Mesendoderm (in vitro differentiated cells): ENCODE measurements around the gene KLHL29.

Experiments
- DNase-seq: peaks from one replicate; pipeline ENCODE4 v3.0.0; 2013
- H2AK5ac ChIP-seq: 2 replicates; pipeline ENCODE4 v1.6.1; 2013; ENCODE audit warnings: low read length, inconsistent platforms
- H2BK120ac ChIP-seq: 2 replicates; pipeline ENCODE4 v1.6.1; 2013; ENCODE audit warnings: low read depth, mild to moderate bottlenecking, low read length, moderate library complexity, mixed read lengths
- H2BK15ac ChIP-seq: replicated peaks from 2 replicates; pipeline ENCODE4 v1.6.1; 2013; ENCODE audit warnings: low read depth, mild to moderate bottlenecking, moderate library complexity
- H2BK5ac ChIP-seq: 2 replicates; pipeline ENCODE4 v1.6.1; 2013; ENCODE audit warnings: low read length, inconsistent platforms
- H3K18ac ChIP-seq: 2 replicates; pipeline ENCODE4 v1.6.1; 2013; ENCODE audit warnings: mild to moderate bottlenecking, low read length, mixed read lengths
- H3K23ac ChIP-seq: one replicate; pipeline ENCODE4 v1.6.1; 2013; ENCODE audit warnings: low read length
- H3K27ac ChIP-seq: 2 replicates; pipeline ENCODE4 v1.5.1; 2013; ENCODE audit warnings: low read depth, mild to moderate bottlenecking, inconsistent platforms, low read length, moderate library complexity
- H3K27me3 ChIP-seq: 2 replicates; pipeline ENCODE4 v1.6.1; 2013; ENCODE audit warnings: low read length, control low read depth, mild to moderate bottlenecking, inconsistent platforms; ENCODE audit not compliant: insufficient read depth, poor library complexity
- H3K36me3 ChIP-seq: 2 replicates; pipeline ENCODE4 v1.6.1; 2013; ENCODE audit warnings: low read length, inconsistent platforms; ENCODE audit not compliant: control insufficient read depth, insufficient read depth
- H3K4ac ChIP-seq: one replicate; pipeline ENCODE4 v1.6.1; 2013; ENCODE audit warnings: low read depth, mild to moderate bottlenecking, low read length, moderate library complexity
- H3K4me1 ChIP-seq: 2 replicates; pipeline ENCODE4 v1.6.1; 2013; ENCODE audit warnings: low read depth, low read length, inconsistent platforms; ENCODE audit not compliant: control insufficient read depth
- H3K4me2 ChIP-seq: 2 replicates; pipeline ENCODE4 v1.6.1; 2013; ENCODE audit warnings: low read length
- H3K4me3 ChIP-seq: 2 replicates; pipeline ENCODE4 v1.5.1; 2013; ENCODE audit warnings: mild to moderate bottlenecking, low read length
- H3K56ac ChIP-seq: one replicate; pipeline ENCODE4 v1.6.1; 2013; ENCODE audit warnings: low read length
- H3K79me1 ChIP-seq: 2 replicates; pipeline ENCODE4 v1.6.1; 2013; ENCODE audit warnings: low read length, inconsistent platforms
- H3K79me2 ChIP-seq: 2 replicates; pipeline ENCODE4 v1.6.1; 2013; ENCODE audit warnings: mild to moderate bottlenecking, low read length; ENCODE audit not compliant: control insufficient read depth, insufficient read depth
- H3K9ac ChIP-seq: 2 replicates; pipeline ENCODE4 v1.6.1; 2013; ENCODE audit warnings: low read length, inconsistent platforms
- H4K5ac ChIP-seq: one replicate; pipeline ENCODE4 v1.6.1; 2013; ENCODE audit warnings: low read length
- H4K8ac ChIP-seq: one replicate; pipeline ENCODE4 v1.6.1; 2013; ENCODE audit warnings: low read depth, mild to moderate bottlenecking, control low read depth, low read length, moderate library complexity
- WGBS: extraction: QIAGEN DNeasy Blood & Tissue Kit; methylation state at CpG from one replicate; pipeline ENCODE4 v1.1.7; 2013; ENCODE audit warnings: low lambda C conversion rate, missing lambda C conversion rate; ENCODE audit not compliant: insufficient coverage; ENCODE audit errors: extremely low coverage; 5-methylcytosine and 5-hydroxymethylcytosine counted together

KLHL29 gene

DNA sequence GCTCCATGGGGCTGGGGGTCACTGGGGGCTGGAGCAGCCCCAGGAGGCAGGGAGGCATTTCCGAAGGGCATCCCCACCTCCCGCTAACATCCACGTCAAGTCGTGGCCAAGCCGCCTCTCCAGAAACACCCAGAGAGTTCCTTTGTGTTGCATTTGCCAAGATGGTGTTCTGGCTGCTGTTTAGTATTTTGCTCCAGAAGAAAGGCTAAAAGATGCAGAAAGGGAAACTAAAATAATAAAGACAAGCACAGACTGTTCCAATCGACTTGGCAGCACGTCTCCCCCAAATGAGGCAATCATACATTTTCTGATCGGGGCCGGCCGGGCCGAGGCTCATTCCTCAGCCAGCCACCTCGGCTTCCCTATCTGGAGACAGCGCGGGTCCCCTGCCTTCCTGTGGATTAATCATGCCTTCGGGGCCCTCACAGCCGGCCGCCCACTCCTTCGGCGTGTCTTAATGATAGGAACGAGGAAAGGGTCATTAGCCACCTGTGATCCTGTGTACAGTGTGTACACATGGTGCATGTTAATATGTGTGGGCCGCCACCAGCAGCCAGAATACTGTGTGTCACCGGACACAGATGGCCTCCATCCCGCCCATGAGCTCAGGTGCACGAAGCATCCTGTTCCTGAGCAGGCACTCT lies 169.2 kb downstream of the KLHL29 start:
- Histone ChIP-seq H3K79me1 (no peaks in the 10 kb centered on the region), H4K5ac (no peak overlapping the region), H3K4me2 (no peak overlapping the region), H3K9ac (no peak overlapping the region), H3K18ac (no peak overlapping the region), H3K23ac (no peak overlapping the region), H3K4me1 (no peaks in the 10 kb centered on the region), H3K4ac (no peak overlapping the region), H2AK5ac (no peak overlapping the region), H2BK15ac (no peak overlapping the region), H4K8ac (no peak overlapping the region), H3K27ac (no peak overlapping the region), H3K27me3 (no peaks in the 10 kb centered on the region), H3K56ac (no peak overlapping the region), H3K79me2 (no peaks in the 10 kb centered on the region), H2BK5ac (no peak overlapping the region), H3K4me3 (no peak overlapping the region), H2BK120ac (no peak overlapping the region), H3K36me3 (no peaks in the 10 kb centered on the region)
- WGBS = no CpG with 5 or more reads among the region's 24 CpGs
- DNase-seq = no peak

DNA sequence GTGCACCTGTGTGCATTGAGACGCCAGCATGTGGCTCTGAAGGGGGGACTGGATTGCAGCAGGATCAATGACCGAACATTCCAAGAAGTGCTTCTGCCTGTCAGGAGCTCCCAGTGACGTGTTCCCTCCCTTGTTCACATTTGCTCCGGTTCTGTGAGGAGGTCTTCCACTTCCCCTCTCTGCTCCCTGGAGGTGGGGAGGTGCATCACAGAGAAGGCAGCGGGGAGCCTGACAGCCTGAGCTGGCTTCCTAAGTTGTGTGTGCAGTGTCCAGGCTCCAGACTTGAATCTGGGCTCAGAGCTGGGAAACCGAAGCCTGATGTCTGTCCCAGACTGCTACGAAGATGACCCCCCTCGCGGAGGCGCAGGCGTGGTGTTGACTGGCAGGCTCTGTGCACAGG lies 171.0 kb downstream of the KLHL29 start:
- no peak overlapping the region for H3K56ac ChIP-seq
- no peak overlapping the region for H2BK5ac ChIP-seq
- WGBS = no CpG with 5 or more reads among the region's 11 CpGs
- H3K9ac ChIP-seq = no peak overlapping the region
- no peak overlapping the region for H3K4me3 ChIP-seq
- H2AK5ac ChIP-seq = no peak overlapping the region
- H3K23ac ChIP-seq = no peak overlapping the region
- H4K8ac ChIP-seq = no peak overlapping the region
- no peak overlapping the region for H2BK15ac ChIP-seq
- H4K5ac ChIP-seq = no peak overlapping the region
- no peak for DNase-seq
- H2BK120ac ChIP-seq = no peak overlapping the region
- no peaks in the 10 kb centered on the region for H3K79me1 ChIP-seq
- H3K4me2 ChIP-seq = no peak overlapping the region
- H3K79me2 ChIP-seq = no peaks in the 10 kb centered on the region
- no peaks in the 10 kb centered on the region for H3K27me3 ChIP-seq
- no peak overlapping the region for H3K4ac ChIP-seq
- no peaks in the 10 kb centered on the region for H3K4me1 ChIP-seq
- H3K18ac ChIP-seq = no peak overlapping the region
- H3K27ac ChIP-seq = no peak overlapping the region
- H3K36me3 ChIP-seq = no peaks in the 10 kb centered on the region

DNA sequence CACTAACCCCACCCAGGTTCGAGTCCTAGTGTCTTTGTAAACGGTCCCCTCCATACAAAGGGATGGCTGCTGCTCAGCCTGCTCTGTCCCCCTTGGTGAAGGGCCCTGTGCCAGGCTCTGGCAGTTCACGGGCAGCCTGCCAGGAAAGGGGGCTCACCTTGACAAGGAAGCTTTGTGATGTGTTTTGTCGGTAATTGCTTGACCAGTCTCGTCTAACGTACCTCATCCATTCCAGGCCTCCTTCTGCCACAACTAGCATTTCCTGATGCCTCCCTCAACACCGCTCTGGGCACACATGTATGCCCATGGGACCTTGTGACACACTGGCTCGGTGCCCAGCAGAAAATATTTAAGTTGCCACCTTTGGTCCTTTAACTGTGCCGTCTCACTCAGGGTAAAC lies 171.9 kb downstream of the KLHL29 start:
- H3K4me3 ChIP-seq = no peak overlapping the region
- no peak overlapping the region for H3K9ac ChIP-seq
- no peak overlapping the region for H3K27ac ChIP-seq
- no peak overlapping the region for H3K23ac ChIP-seq
- H3K4me2 ChIP-seq = no peak overlapping the region
- no peak overlapping the region for H2BK15ac ChIP-seq
- H3K79me2 ChIP-seq = no peaks in the 10 kb centered on the region
- no CpG with 5 or more reads among the region's 9 CpGs for WGBS
- no peak overlapping the region for H3K4ac ChIP-seq
- H3K27me3 ChIP-seq = no peaks in the 10 kb centered on the region
- no peak overlapping the region for H2BK120ac ChIP-seq
- H4K8ac ChIP-seq = no peak overlapping the region
- H3K56ac ChIP-seq = no peak overlapping the region
- no peak overlapping the region for H3K18ac ChIP-seq
- no peak for DNase-seq
- H3K4me1 ChIP-seq = no peaks in the 10 kb centered on the region
- H4K5ac ChIP-seq = no peak overlapping the region
- H3K79me1 ChIP-seq = no peaks in the 10 kb centered on the region
- H2BK5ac ChIP-seq = no peak overlapping the region
- no peaks in the 10 kb centered on the region for H3K36me3 ChIP-seq
- no peak overlapping the region for H2AK5ac ChIP-seq

DNA sequence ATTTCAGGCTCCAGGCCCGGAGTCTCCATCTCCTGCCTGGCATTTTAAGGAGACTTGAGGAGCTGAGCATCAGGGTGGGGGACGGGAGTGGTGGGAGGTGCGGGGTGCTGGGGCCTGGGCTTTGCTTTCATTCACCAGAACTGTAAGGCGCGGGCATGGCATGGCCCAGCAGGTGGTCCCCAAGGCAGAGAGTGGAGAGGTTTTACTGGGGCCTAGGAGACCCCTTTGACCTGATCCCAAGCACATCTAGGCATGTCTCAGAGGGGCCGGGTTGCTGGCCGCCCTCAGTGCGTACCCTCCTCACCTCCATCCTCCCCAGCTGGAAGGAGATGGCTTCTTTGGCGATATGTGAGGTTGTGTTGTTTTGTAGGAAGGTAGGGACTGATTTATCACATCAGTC lies 172.5 kb downstream of the KLHL29 start:
- no peaks in the 10 kb centered on the region for H3K79me1 ChIP-seq
- WGBS = no CpG with 5 or more reads among the region's 9 CpGs
- no peak overlapping the region for H3K56ac ChIP-seq
- H3K18ac ChIP-seq = no peak overlapping the region
- no peak overlapping the region for H3K4me3 ChIP-seq
- H3K4ac ChIP-seq = no peak overlapping the region
- H2BK120ac ChIP-seq = no peak overlapping the region
- H3K9ac ChIP-seq = no peak overlapping the region
- no peak overlapping the region for H4K5ac ChIP-seq
- H2BK15ac ChIP-seq = no peak overlapping the region
- H3K79me2 ChIP-seq = no peaks in the 10 kb centered on the region
- no peak overlapping the region for H2AK5ac ChIP-seq
- no peaks in the 10 kb centered on the region for H3K4me1 ChIP-seq
- no peak overlapping the region for H3K27ac ChIP-seq
- H2BK5ac ChIP-seq = no peak overlapping the region
- no peak overlapping the region for H4K8ac ChIP-seq
- H3K27me3 ChIP-seq = no peaks in the 10 kb centered on the region
- no peak overlapping the region for H3K23ac ChIP-seq
- DNase-seq = no peak
- no peak overlapping the region for H3K4me2 ChIP-seq
- no peaks in the 10 kb centered on the region for H3K36me3 ChIP-seq

DNA sequence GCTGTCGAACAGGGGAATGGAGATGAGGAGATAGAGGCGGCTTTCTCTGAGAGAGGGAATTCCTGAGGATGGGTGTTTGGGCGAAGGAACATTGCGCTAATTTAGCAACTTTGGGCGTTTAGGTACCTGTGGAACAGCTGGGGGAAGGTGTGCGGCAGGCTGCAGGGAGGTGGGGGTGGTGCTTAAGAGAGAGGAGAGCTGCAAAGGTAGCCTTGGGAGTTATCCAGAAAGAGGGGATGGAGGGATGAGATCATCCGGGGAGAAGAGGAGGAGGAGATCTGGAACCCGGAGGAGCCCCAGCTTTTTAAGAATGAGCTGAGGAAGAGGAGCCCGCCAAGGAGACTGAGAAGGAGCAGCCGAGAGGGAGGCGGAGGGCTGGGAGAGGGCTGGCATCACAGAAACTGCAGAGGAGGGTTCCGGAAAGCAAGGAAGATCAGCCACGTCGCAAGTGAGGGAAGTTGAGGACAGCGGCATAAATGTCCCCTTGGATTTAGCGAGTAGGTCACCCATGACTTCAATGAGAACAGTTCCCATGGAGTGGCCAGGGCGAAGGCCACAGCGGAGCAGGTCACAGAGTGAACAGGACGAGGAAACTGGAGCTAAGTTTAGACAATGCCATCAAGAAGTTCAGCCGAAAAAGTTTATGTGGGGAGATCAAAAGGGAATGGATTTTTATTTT lies 174.7 kb downstream of the KLHL29 start:
- no peak overlapping the region for H3K56ac ChIP-seq
- DNase-seq = no peak
- no peak overlapping the region for H2BK5ac ChIP-seq
- H3K9ac ChIP-seq = no peak overlapping the region
- H3K79me1 ChIP-seq = no peaks in the 10 kb centered on the region
- no peaks in the 10 kb centered on the region for H3K36me3 ChIP-seq
- H3K27me3 ChIP-seq = no peaks in the 10 kb centered on the region
- H4K5ac ChIP-seq = no peak overlapping the region
- no peaks in the 10 kb centered on the region for H3K4me1 ChIP-seq
- H3K4me2 ChIP-seq = no peak overlapping the region
- no peak overlapping the region for H4K8ac ChIP-seq
- no peak overlapping the region for H2AK5ac ChIP-seq
- no peak overlapping the region for H3K4me3 ChIP-seq
- no peak overlapping the region for H2BK120ac ChIP-seq
- H3K79me2 ChIP-seq = no peaks in the 10 kb centered on the region
- no peak overlapping the region for H2BK15ac ChIP-seq
- no peak overlapping the region for H3K27ac ChIP-seq
- WGBS = no CpG with 5 or more reads among the region's 20 CpGs
- no peak overlapping the region for H3K23ac ChIP-seq
- no peak overlapping the region for H3K18ac ChIP-seq
- no peak overlapping the region for H3K4ac ChIP-seq

DNA sequence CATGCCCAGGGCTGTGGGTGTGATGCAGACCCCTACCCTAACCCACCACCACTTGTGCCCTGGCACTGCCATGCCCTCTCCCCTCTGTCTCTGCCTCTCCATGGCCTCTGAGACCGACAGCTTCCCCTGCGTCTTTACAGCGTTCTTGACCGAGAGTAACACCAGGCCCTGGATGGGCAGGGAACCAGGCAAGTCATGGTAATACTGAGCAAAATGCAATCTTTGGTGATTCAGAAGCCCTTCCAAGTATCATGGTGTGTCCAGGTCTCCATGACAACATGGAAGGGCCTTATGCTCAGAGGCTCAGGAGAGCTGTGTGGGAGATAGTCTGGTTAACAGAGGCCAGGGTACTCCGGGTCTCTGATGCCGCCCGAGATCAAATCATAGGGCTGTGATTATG lies 176.1 kb downstream of the KLHL29 start:
- H3K23ac ChIP-seq = no peak overlapping the region
- H3K9ac ChIP-seq = no peak overlapping the region
- no peaks in the 10 kb centered on the region for H3K36me3 ChIP-seq
- no peak for DNase-seq
- H3K18ac ChIP-seq = no peak overlapping the region
- no peaks in the 10 kb centered on the region for H3K79me2 ChIP-seq
- no peak overlapping the region for H3K27ac ChIP-seq
- H3K4ac ChIP-seq = no peak overlapping the region
- no peak overlapping the region for H2BK120ac ChIP-seq
- WGBS = no CpG with 5 or more reads among the region's 7 CpGs
- no peak overlapping the region for H2AK5ac ChIP-seq
- no peak overlapping the region for H2BK15ac ChIP-seq
- H2BK5ac ChIP-seq = no peak overlapping the region
- H4K8ac ChIP-seq = no peak overlapping the region
- no peak overlapping the region for H3K4me2 ChIP-seq
- H3K56ac ChIP-seq = no peak overlapping the region
- H3K4me3 ChIP-seq = no peak overlapping the region
- H3K4me1 ChIP-seq = no peaks in the 10 kb centered on the region
- H4K5ac ChIP-seq = no peak overlapping the region
- no peaks in the 10 kb centered on the region for H3K79me1 ChIP-seq
- H3K27me3 ChIP-seq = no peaks in the 10 kb centered on the region
